Activated T-cell treated with anti-CD3 and anti-CD28 coated beads, Interleukin-2, amount 50 U/mL, for 24 hours (primary cell): ENCODE results near the gene CD7.

Experiments
- DNase-seq: peaks from one replicate; pipeline ENCODE4 v3.0.0-alpha.2; 2020
- H3K27ac Mint-ChIP-seq: 2 replicates; pipeline ENCODE4 v1.8.0; 2020; ENCODE audit warnings: mild to moderate bottlenecking, mixed read lengths
- H3K27me3 Mint-ChIP-seq: 2 replicates; pipeline ENCODE4 v1.8.0; 2020; ENCODE audit warnings: mixed read lengths
- H3K36me3 Mint-ChIP-seq: 2 replicates; pipeline ENCODE4 v1.8.0; 2020; ENCODE audit warnings: low read depth, mixed read lengths
- H3K4me1 Mint-ChIP-seq: 2 replicates; pipeline ENCODE4 v1.8.0; 2020; ENCODE audit warnings: low read depth, mixed read lengths
- H3K4me3 Mint-ChIP-seq: 2 replicates; pipeline ENCODE4 v1.8.0; 2020; ENCODE audit warnings: mild to moderate bottlenecking, moderate library complexity, mixed read lengths
- H3K9me3 Mint-ChIP-seq: 2 replicates; pipeline ENCODE4 v1.8.0; 2020; ENCODE audit warnings: mixed read lengths

The CD7 gene

GRCh38 chr17:82294064-82294773 is 23.2 kb downstream of the CD7 start:
- Mint-ChIP-seq H3K4me1 (peaks cover 71% of the 10 kb centered on the region), H3K27ac (peak overlapping the region; percentile 90), H3K27me3 (no peaks in the 10 kb centered on the region), H3K9me3 (no peaks in the 10 kb centered on the region), H3K4me3 (peak overlapping the region; percentile 83), H3K36me3 (peaks cover 28% of the 10 kb centered on the region)
- no peak for DNase-seq

- peak; percentile 90 for DNase-seq
- Mint-ChIP-seq H3K4me1 (peaks cover 72% of the 10 kb centered on the region), H3K27ac (peak overlapping the region; percentile 93), H3K4me3 (peak overlapping the region; percentile 82), H3K27me3 (no peaks in the 10 kb centered on the region), H3K9me3 (no peaks in the 10 kb centered on the region), H3K36me3 (peaks cover 17% of the 10 kb centered on the region)
These were observed 24.9 kb downstream of the CD7 start for GRCh38 chr17:82292251-82293154.

GRCh38 chr17:82291582-82292250 is 25.7 kb downstream of the CD7 start:
- H3K27me3 Mint-ChIP-seq, result no peaks in the 10 kb centered on the region
- H3K36me3 Mint-ChIP-seq, result peaks cover 17% of the 10 kb centered on the region
- no peak for DNase-seq
- no peaks in the 10 kb centered on the region for H3K9me3 Mint-ChIP-seq
- H3K4me1 Mint-ChIP-seq, result peaks cover 71% of the 10 kb centered on the region
- H3K27ac Mint-ChIP-seq, result peak overlapping the region; percentile 56
- peak overlapping the region; percentile 77 for H3K4me3 Mint-ChIP-seq

GRCh38 chr17:82287868-82288801 is 29.3 kb downstream of the CD7 start:
- peaks cover 48% of the 10 kb centered on the region for H3K4me1 Mint-ChIP-seq
- H3K9me3 Mint-ChIP-seq, result no peaks in the 10 kb centered on the region
- H3K27ac Mint-ChIP-seq, result no peak overlapping the region
- H3K4me3 Mint-ChIP-seq, result no peak overlapping the region
- H3K36me3 Mint-ChIP-seq, result peaks cover 7% of the 10 kb centered on the region
- H3K27me3 Mint-ChIP-seq, result no peaks in the 10 kb centered on the region
- no peak for DNase-seq

GRCh38 chr17:82287013-82287867 is 30.2 kb downstream of the CD7 start:
- H3K36me3 Mint-ChIP-seq, result peaks cover 6% of the 10 kb centered on the region
- H3K27me3 Mint-ChIP-seq, result no peaks in the 10 kb centered on the region
- DNase-seq, result no peak
- H3K9me3 Mint-ChIP-seq, result no peaks in the 10 kb centered on the region
- H3K4me3 Mint-ChIP-seq, result no peak overlapping the region
- peaks cover 57% of the 10 kb centered on the region for H3K4me1 Mint-ChIP-seq
- H3K27ac Mint-ChIP-seq, result no peak overlapping the region

GRCh38 chr17:82285141-82285540 is 32.3 kb downstream of the CD7 start:
- H3K9me3 Mint-ChIP-seq, result no peaks in the 10 kb centered on the region
- H3K27ac Mint-ChIP-seq, result no peak overlapping the region
- H3K36me3 Mint-ChIP-seq, result no peaks in the 10 kb centered on the region
- no peaks in the 10 kb centered on the region for H3K27me3 Mint-ChIP-seq
- H3K4me1 Mint-ChIP-seq, result peaks cover 61% of the 10 kb centered on the region
- H3K4me3 Mint-ChIP-seq, result no peak overlapping the region
- DNase-seq, result no peak

GRCh38 chr17:82283208-82283749 is 34.1 kb downstream of the CD7 start:
- H3K36me3 Mint-ChIP-seq, result no peaks in the 10 kb centered on the region
- H3K4me3 Mint-ChIP-seq, result peak overlapping the region; percentile 45
- H3K27ac Mint-ChIP-seq, result peak overlapping the region; percentile 69
- DNase-seq, result peak; percentile 74
- no peaks in the 10 kb centered on the region for H3K27me3 Mint-ChIP-seq
- H3K9me3 Mint-ChIP-seq, result no peaks in the 10 kb centered on the region
- H3K4me1 Mint-ChIP-seq, result peaks cover 46% of the 10 kb centered on the region

- Mint-ChIP-seq H3K36me3 (no peaks in the 10 kb centered on the region), H3K27ac (no peak overlapping the region), H3K9me3 (no peaks in the 10 kb centered on the region), H3K27me3 (no peaks in the 10 kb centered on the region), H3K4me3 (peak overlapping the region; percentile 29), H3K4me1 (peaks cover 39% of the 10 kb centered on the region)
- DNase-seq, result no peak
These were observed 34.9 kb downstream of the CD7 start for GRCh38 chr17:82282239-82283207.

- peak; percentile 72 for DNase-seq
- Mint-ChIP-seq H3K4me3 (peak overlapping the region; percentile 29), H3K36me3 (no peaks in the 10 kb centered on the region), H3K4me1 (peaks cover 32% of the 10 kb centered on the region), H3K9me3 (no peaks in the 10 kb centered on the region), H3K27me3 (no peaks in the 10 kb centered on the region), H3K27ac (peak overlapping the region; percentile 4)
These were observed 35.7 kb downstream of the CD7 start for GRCh38 chr17:82281502-82282238.

GRCh38 chr17:82281076-82281475 is 36.3 kb downstream of the CD7 start:
- Mint-ChIP-seq H3K4me1 (peaks cover 32% of the 10 kb centered on the region), H3K27me3 (no peaks in the 10 kb centered on the region), H3K36me3 (no peaks in the 10 kb centered on the region)

GRCh38 chr17:82280537-82280936 is 36.9 kb downstream of the CD7 start:
- H3K4me3 Mint-ChIP-seq, result no peak overlapping the region
- no peak overlapping the region for H3K27ac Mint-ChIP-seq
- no peaks in the 10 kb centered on the region for H3K27me3 Mint-ChIP-seq
- peaks cover 32% of the 10 kb centered on the region for H3K4me1 Mint-ChIP-seq
- no peak for DNase-seq
- no peaks in the 10 kb centered on the region for H3K36me3 Mint-ChIP-seq
- H3K9me3 Mint-ChIP-seq, result no peaks in the 10 kb centered on the region

More at GRCh38 chr17:82281076-82281475, 36.3 kb downstream of the CD7 start:
- H3K9me3 Mint-ChIP-seq, result no peaks in the 10 kb centered on the region
- DNase-seq, result no peak
- no peak overlapping the region for H3K4me3 Mint-ChIP-seq
- H3K27ac Mint-ChIP-seq, result no peak overlapping the region
